Measurements from ENCODE around the gene NHERF1.

NHERF1 gene

DNA sequence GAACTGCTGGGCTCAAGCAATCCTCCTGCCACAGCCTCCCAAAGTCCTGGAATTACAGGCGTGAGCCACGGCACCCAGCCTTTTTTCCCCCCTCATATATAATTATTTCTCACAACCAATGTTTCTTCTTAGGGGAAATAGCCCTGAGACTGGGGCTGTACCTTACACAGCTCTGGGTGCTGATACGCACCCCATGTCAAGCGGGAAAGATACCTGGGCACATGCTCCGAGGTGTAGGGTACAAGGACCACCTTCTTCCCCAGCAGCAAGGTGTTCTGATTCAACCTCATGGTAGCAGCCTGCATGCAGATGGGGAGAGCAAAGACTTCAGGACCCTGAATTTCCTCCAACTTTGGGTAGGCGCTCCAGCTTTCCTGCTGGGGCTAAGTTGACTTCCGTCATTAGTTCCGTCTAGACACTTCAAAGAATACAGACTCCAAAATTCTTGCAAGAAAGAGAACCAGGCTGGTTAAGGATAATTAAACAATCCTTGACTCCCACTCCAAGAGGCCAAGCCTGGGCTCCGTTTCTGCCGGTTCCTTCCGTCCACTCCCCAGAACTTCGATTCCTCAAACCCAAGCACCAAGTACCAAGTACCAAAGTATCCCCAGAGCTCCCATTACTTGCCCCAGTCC lies 27.1 kb downstream of the NHERF1 start:
- H3K27me3 ChIP-seq (replicated peaks) = no peaks in the 10 kb centered on the region
- peak overlapping the region; percentile 64 for H3K27ac ChIP-seq
- DNase-seq = no peak
- H3K4me3 ChIP-seq (ENCODE audit: low read depth, low read length) = peak overlapping the region; percentile 89
- peaks cover 34% of the 10 kb centered on the region for H3K36me3 ChIP-seq (replicated peaks)
- TF ChIP-seq, protein P1, sequence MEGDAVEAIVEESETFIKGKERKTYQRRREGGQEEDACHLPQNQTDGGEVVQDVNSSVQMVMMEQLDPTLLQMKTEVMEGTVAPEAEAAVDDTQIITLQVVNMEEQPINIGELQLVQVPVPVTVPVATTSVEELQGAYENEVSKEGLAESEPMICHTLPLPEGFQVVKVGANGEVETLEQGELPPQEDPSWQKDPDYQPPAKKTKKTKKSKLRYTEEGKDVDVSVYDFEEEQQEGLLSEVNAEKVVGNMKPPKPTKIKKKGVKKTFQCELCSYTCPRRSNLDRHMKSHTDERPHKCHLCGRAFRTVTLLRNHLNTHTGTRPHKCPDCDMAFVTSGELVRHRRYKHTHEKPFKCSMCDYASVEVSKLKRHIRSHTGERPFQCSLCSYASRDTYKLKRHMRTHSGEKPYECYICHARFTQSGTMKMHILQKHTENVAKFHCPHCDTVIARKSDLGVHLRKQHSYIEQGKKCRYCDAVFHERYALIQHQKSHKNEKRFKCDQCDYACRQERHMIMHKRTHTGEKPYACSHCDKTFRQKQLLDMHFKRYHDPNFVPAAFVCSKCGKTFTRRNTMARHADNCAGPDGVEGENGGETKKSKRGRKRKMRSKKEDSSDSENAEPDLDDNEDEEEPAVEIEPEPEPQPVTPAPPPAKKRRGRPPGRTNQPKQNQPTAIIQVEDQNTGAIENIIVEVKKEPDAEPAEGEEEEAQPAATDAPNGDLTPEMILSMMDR (IDR thresholded peaks at IDR 0.05; ENCODE audit: low read depth, low read length, missing control alignments) = no peak
- in situ Hi-C loops (cut with HindIII; ENCODE audit: low pct_ligation_motif_present, low sequenced_read_pairs) = no loop called here

DNA sequence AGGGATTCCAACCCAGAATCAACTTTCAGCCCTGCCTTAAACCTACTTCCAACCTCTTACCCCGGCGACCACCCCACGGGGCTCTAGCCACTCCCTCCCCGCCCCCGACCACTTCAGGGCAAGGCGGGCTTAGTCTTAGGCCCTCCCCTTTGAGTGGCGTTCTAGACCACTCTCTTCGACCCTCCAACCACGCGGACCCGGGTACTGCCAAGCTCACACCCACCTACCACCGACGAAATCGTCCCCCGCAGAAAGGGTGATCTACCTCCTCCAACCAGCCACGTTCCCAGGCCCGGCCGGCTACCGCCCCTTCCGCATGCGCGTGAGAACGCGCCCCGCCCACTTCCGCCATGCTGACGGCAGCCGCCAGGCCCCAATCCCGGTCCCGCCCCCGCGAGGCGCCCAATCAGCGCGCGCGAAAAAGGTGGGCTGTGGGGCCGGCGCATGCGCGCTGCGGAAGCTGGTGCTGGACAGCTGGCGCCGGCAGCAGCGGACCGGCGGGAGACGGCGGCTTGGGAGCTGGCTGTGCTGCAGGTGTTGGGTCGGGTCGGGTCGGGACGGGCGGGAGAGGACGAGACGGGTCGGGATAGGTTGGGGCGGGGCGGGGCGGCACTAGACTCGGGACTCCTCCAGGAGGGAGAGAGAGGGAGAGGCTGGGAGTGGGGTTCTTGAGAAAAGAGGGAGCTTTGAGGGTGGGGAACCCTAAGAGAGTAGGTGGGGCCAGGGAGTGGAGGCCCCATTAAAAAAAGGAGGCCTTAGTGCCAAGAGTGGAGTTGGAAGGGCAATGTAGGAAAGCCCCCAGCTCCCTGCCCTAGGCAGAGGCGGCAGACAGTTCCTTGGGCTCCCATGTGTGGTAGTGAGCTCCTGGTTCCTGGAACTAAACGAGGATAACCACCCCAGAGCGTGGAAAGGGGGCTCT lies 27.9 kb downstream of the NHERF1 start, which contains the start of gene NAT9:
Gene NAT9, minus strand, starts transcription at position 302 of the 919 bp plus-strand sequence. CDS start 647 bp downstream, outside the sequence.
- peak; percentile 94 for DNase-seq
- in situ Hi-C loops (cut with HindIII; ENCODE audit: low pct_ligation_motif_present, low sequenced_read_pairs) = no loop called here
- Histone ChIP-seq H3K27me3 (replicated peaks) (no peaks in the 10 kb centered on the region), H3K4me3 (ENCODE audit: low read depth, low read length) (peak within 1 kb of the TSS; percentile 89), H3K36me3 (replicated peaks) (peaks cover 34% of the 10 kb centered on the region), H3K27ac (peak within 1 kb of the TSS; percentile 64)
- TF ChIP-seq, protein P1 (IDR thresholded peaks at IDR 0.05; ENCODE audit: low read depth, low read length, missing control alignments) = no peak

DNA sequence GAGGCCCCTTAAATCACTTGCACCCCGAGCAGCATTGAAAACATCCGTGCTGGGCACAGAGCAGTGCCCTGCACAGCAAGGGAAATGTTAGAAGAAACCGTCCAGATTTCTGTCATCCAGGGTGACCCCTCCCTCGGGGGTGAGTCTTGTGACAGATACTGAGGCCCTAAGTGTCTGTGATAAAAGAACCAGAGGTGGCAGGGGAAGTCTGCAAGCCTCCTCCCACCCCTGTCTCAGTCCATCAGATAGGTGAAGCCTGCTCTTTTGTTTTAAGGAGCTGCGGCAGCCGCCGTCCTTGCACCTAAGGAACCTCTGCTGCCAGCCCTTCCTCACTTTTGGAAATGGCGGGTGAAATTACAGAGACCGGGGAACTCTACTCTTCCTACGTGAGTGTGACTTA lies 28.6 kb downstream of the NHERF1 start:
- no peak for DNase-seq
- H3K36me3 ChIP-seq (replicated peaks) = peaks cover 33% of the 10 kb centered on the region
- H3K4me3 ChIP-seq (ENCODE audit: low read depth, low read length) = peak overlapping the region; percentile 89
- in situ Hi-C loops (cut with HindIII; ENCODE audit: low pct_ligation_motif_present, low sequenced_read_pairs) = no loop called here
- TF ChIP-seq, protein P1 (IDR thresholded peaks at IDR 0.05; ENCODE audit: low read depth, low read length, missing control alignments) = no peak
- no peak overlapping the region for H3K27ac ChIP-seq
- no peaks in the 10 kb centered on the region for H3K27me3 ChIP-seq (replicated peaks)

DNA sequence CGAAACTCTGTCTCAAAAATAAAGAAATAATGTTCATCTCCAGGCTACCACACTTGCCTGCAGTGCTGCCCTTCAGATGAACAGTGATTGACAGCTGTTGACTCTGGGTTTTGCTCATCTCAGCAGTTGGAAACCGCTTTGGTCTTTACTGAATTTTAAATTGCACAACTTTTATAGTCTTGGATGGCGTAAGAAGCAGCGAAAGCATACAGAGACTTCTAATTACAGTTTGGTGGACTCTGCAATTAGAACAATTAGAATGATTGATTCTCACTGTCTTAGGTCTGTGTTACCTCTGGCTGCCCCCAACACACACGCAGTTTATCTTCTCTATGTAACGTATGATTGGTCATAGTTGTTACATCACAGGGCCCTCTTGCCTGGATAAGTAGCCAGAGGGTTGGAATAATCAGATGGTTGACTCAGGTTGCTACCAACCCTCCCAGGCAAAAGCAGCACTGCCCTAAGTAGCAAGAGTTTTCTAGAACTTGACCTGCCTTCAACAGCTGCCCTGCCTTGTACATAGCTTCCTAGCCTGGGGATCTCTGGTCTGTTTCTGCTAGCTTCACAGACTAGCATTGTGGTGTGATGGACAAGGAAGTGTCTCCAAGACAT lies 29.6 kb downstream of the NHERF1 start:
- in situ Hi-C loops (cut with HindIII; ENCODE audit: low pct_ligation_motif_present, low sequenced_read_pairs) = no loop called here
- no peaks in the 10 kb centered on the region for H3K27me3 ChIP-seq (replicated peaks)
- peaks cover 22% of the 10 kb centered on the region for H3K36me3 ChIP-seq (replicated peaks)
- no peak overlapping the region for H3K4me3 ChIP-seq (ENCODE audit: low read depth, low read length)
- no peak overlapping the region for H3K27ac ChIP-seq
- DNase-seq = no peak
- TF ChIP-seq, protein P1 (IDR thresholded peaks at IDR 0.05; ENCODE audit: low read depth, low read length, missing control alignments) = no peak

DNA sequence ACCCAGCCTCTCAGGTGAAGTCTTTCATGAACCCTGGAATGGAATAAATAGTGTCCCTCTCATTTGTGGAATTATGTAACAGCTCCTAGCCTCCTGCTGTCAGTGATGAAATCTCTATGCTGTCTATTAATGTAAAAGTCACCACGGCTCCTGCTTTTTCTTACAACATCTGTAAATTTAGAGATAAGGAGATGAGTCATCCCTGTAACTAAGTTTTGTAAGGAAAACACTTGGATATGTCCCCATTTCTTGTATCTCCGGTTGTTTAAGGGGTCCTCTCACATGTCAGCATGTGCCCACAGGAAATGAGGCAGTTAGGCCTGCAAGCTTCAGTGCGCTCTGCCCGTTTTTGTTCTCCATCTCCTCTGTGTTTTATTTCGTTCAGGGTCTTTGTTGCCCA lies 30.5 kb downstream of the NHERF1 start:
- DNase-seq = peak; percentile 34
- TF ChIP-seq, protein P1 (IDR thresholded peaks at IDR 0.05; ENCODE audit: low read depth, low read length, missing control alignments) = no peak
- no peak overlapping the region for H3K27ac ChIP-seq
- H3K36me3 ChIP-seq (replicated peaks) = peaks cover 16% of the 10 kb centered on the region
- H3K27me3 ChIP-seq (replicated peaks) = no peaks in the 10 kb centered on the region
- in situ Hi-C loops (cut with HindIII; ENCODE audit: low pct_ligation_motif_present, low sequenced_read_pairs) = no loop called here
- H3K4me3 ChIP-seq (ENCODE audit: low read depth, low read length) = no peak overlapping the region

Data from brain microvascular endothelial cell (primary cell).